HUES64 (cell line): ENCODE measurements around the gene CYBA.
"Not testable (repeated sequence)": the region's sequence is repeated elsewhere in the genome, so short reads cannot be mapped to it uniquely, and the experiment has no call there.

Experiments
- H3K27ac ChIP-seq: 2 replicates; pipeline ENCODE4 v1.7.0; 2013; ENCODE audit warnings: low read depth, low read length, inconsistent platforms
- H3K27me3 ChIP-seq: 2 replicates; pipeline ENCODE4 v1.6.1; 2013; ENCODE audit warnings: mild to moderate bottlenecking, low read length; ENCODE audit not compliant: insufficient read depth
- H3K36me3 ChIP-seq: 2 replicates; pipeline ENCODE4 v1.6.1; 2013; ENCODE audit warnings: mild to moderate bottlenecking, low read length; ENCODE audit not compliant: insufficient read depth
- H3K4me1 ChIP-seq: 2 replicates; pipeline ENCODE4 v1.6.1; 2013; ENCODE audit warnings: mild to moderate bottlenecking, low read length, moderate library complexity; ENCODE audit not compliant: insufficient read depth
- H3K4me3 ChIP-seq: 2 replicates; pipeline ENCODE4 v1.5.1; 2013; ENCODE audit warnings: mild to moderate bottlenecking, low read length, moderate library complexity
- H3K9ac ChIP-seq: 2 replicates; pipeline ENCODE4 v1.6.1; 2013; ENCODE audit warnings: mild to moderate bottlenecking, low read depth, low read length
- H3K9me3 ChIP-seq: 2 replicates; pipeline ENCODE4 v1.6.1; 2013; ENCODE audit warnings: low read depth, low read length; ENCODE audit not compliant: insufficient read depth
- WGBS: fragments of 150-250, 120-280 bp; methylation state at CpG from one replicate; pipeline ENCODE4 v1.1.7; 2013; ENCODE audit warnings: missing lambda C conversion rate; 5-methylcytosine and 5-hydroxymethylcytosine counted together

CYBA gene

GRCh38 chr16:88672776-88673175 is 21.9 kb upstream of the CYBA start:
- Histone ChIP-seq H3K27ac (no peak overlapping the region), H3K4me3 (no peak overlapping the region), H3K36me3 (no peaks in the 10 kb centered on the region), H3K9ac (no peak overlapping the region), H3K27me3 (no peaks in the 10 kb centered on the region), H3K4me1 (no peaks in the 10 kb centered on the region), H3K9me3 (no peaks in the 10 kb centered on the region)
- WGBS: 31% methylated on average over 11 of the region's 11 CpGs

GRCh38 chr16:88671806-88672205 is 21.0 kb upstream of the CYBA start:
- Histone ChIP-seq H3K27ac (no peak overlapping the region), H3K9ac (no peak overlapping the region), H3K4me3 (no peak overlapping the region), H3K9me3 (no peaks in the 10 kb centered on the region), H3K27me3 (no peaks in the 10 kb centered on the region), H3K36me3 (no peaks in the 10 kb centered on the region), H3K4me1 (no peaks in the 10 kb centered on the region)
- 94% methylated on average over 23 of the region's 23 CpGs for WGBS

- no peak overlapping the region for H3K27ac ChIP-seq
- no peak overlapping the region for H3K9ac ChIP-seq
- H3K36me3 ChIP-seq: peaks cover 3% of the 10 kb centered on the region; the same call in 1 of the 2 replicates
- 96% methylated on average over 10 of the region's 10 CpGs for WGBS
- H3K4me3 ChIP-seq: no peak overlapping the region
- H3K4me1 ChIP-seq: no peaks in the 10 kb centered on the region
- no peaks in the 10 kb centered on the region for H3K27me3 ChIP-seq
- no peaks in the 10 kb centered on the region for H3K9me3 ChIP-seq
Measured at GRCh38 chr16:88669980-88670379, 19.1 kb upstream of the CYBA start.

- H3K4me1 ChIP-seq, H3K9ac ChIP-seq, H3K4me3 ChIP-seq, H3K9me3 ChIP-seq, H3K36me3 ChIP-seq, H3K27me3 ChIP-seq, H3K27ac ChIP-seq: not testable (repeated sequence)
- 97% methylated on average over 7 of the region's 8 CpGs for WGBS
Measured at GRCh38 chr16:88669493-88669892, 18.6 kb upstream of the CYBA start.

- Histone ChIP-seq H3K4me1 (no peaks in the 10 kb centered on the region), H3K4me3 (no peak overlapping the region), H3K36me3 (peaks cover 4% of the 10 kb centered on the region; the same call in 1 of the 2 replicates), H3K27ac (no peak overlapping the region), H3K27me3 (no peaks in the 10 kb centered on the region), H3K9ac (no peak overlapping the region), H3K9me3 (no peaks in the 10 kb centered on the region)
- WGBS: 81% methylated on average over 5 of the region's 5 CpGs
Measured at GRCh38 chr16:88667461-88667860, 16.6 kb upstream of the CYBA start.

- Histone ChIP-seq H3K9ac (no peak overlapping the region), H3K27ac (no peak overlapping the region), H3K27me3 (no peaks in the 10 kb centered on the region), H3K4me3 (no peak overlapping the region), H3K9me3 (no peaks in the 10 kb centered on the region), H3K36me3 (peaks cover 4% of the 10 kb centered on the region; the same call in 1 of the 2 replicates), H3K4me1 (no peaks in the 10 kb centered on the region)
- 85% methylated on average over 3 of the region's 3 CpGs for WGBS
Measured at GRCh38 chr16:88665570-88665969, 14.7 kb upstream of the CYBA start.

GRCh38 chr16:88665148-88665547 is 14.3 kb upstream of the CYBA start:
- Histone ChIP-seq H3K27ac (no peak overlapping the region), H3K4me1 (no peaks in the 10 kb centered on the region)
- WGBS: 93% methylated on average over 4 of the region's 4 CpGs

GRCh38 chr16:88662843-88663606 is 12.2 kb upstream of the CYBA start, which contains the start of gene MVD:
Gene MVD (minus strand): TSS chr16:88663091. CDS start chr16:88663080, 11 bp downstream.
- Histone ChIP-seq H3K9me3 (no peaks in the 10 kb centered on the region), H3K27me3 (no peaks in the 10 kb centered on the region), H3K27ac (peak within 1 kb of the TSS; percentile 77; the same call in 1 of the 2 replicates), H3K4me1 (no peaks in the 10 kb centered on the region), H3K9ac (peak within 1 kb of the TSS; percentile 69), H3K36me3 (peaks cover 8% of the 10 kb centered on the region), H3K4me3 (peak within 1 kb of the TSS; percentile 72)
- WGBS: under 1% methylated on average over 88 of the region's 88 CpGs

More at GRCh38 chr16:88665148-88665547, 14.3 kb upstream of the CYBA start:
- Histone ChIP-seq H3K9ac (no peak overlapping the region), H3K27me3 (no peaks in the 10 kb centered on the region), H3K36me3 (peaks cover 4% of the 10 kb centered on the region; the same call in 1 of the 2 replicates), H3K4me3 (no peak overlapping the region), H3K9me3 (no peaks in the 10 kb centered on the region)

GRCh38 chr16:88662222-88662842 is 11.5 kb upstream of the CYBA start:
- peak overlapping the region; percentile 66 for H3K9ac ChIP-seq
- no peaks in the 10 kb centered on the region for H3K4me1 ChIP-seq
- H3K27me3 ChIP-seq: no peaks in the 10 kb centered on the region
- peaks cover 10% of the 10 kb centered on the region for H3K36me3 ChIP-seq
- 2% methylated on average over 49 of the region's 49 CpGs for WGBS
- H3K4me3 ChIP-seq: peak overlapping the region; percentile 72
- peak overlapping the region; percentile 77; the same call in 1 of the 2 replicates for H3K27ac ChIP-seq
- H3K9me3 ChIP-seq: no peaks in the 10 kb centered on the region

- no peaks in the 10 kb centered on the region for H3K27me3 ChIP-seq
- H3K36me3 ChIP-seq: peaks cover 16% of the 10 kb centered on the region
- H3K9ac ChIP-seq: no peak overlapping the region
- no peaks in the 10 kb centered on the region for H3K9me3 ChIP-seq
- no peaks in the 10 kb centered on the region for H3K4me1 ChIP-seq
- H3K4me3 ChIP-seq: peak overlapping the region; percentile 24; the same call in 1 of the 2 replicates
- H3K27ac ChIP-seq: no peak overlapping the region
- 88% methylated on average over 9 of the region's 10 CpGs for WGBS
Measured at GRCh38 chr16:88661468-88661867, 10.6 kb upstream of the CYBA start.

- Histone ChIP-seq H3K4me1 (no peaks in the 10 kb centered on the region), H3K27me3 (no peaks in the 10 kb centered on the region), H3K36me3 (peaks cover 30% of the 10 kb centered on the region), H3K9me3 (no peaks in the 10 kb centered on the region), H3K9ac (no peak overlapping the region), H3K27ac (no peak overlapping the region), H3K4me3 (no peak overlapping the region)
- WGBS: 95% methylated on average over 25 of the region's 25 CpGs
Measured at GRCh38 chr16:88659160-88659559, 8.3 kb upstream of the CYBA start.
